NCI-H510A (cell line): Measurements from ENCODE around the gene CCDC88B.
A peak's percentile ranks its signal among the peaks of the same experiment; 100 is the strongest.

Experiments
- DNase-seq: peaks from one replicate; lab custom pipeline; 2025; lab: John Stamatoyannopoulos, UW

The CCDC88B gene

DNA sequence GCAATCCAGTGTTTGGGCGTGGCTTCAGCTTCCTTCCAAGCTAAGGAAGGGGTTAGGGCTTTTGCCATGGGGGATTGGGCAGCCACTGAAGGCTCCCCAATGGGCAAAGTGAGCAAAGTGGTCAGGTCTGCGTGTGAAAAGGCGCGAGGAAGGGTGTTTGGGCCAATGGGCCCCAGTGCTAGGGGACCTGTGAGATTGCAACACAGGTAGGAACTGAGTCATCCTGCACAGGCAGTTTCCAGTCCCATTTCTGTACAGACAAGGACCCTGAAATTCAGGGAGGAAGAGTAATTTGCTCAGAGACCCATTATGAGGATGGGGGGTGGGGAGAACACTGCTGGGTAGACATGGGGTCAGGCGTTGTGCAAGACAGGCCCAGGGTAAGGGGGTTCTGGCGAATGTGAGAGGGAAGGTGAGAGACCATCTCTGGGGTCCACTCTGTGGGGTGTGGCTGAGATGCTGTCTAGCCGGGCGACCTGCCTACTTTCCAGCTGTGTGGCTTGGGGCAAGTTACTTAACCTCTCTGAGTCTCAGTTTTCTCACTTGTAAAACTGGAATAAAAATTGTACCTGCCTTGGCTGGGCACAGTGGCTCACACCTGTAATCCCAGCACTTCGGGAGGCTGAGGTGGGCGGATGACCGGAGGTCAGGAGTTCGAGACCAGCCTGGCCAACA is 7.3 kb downstream of the CCDC88B start:
- no peak for DNase-seq

DNA sequence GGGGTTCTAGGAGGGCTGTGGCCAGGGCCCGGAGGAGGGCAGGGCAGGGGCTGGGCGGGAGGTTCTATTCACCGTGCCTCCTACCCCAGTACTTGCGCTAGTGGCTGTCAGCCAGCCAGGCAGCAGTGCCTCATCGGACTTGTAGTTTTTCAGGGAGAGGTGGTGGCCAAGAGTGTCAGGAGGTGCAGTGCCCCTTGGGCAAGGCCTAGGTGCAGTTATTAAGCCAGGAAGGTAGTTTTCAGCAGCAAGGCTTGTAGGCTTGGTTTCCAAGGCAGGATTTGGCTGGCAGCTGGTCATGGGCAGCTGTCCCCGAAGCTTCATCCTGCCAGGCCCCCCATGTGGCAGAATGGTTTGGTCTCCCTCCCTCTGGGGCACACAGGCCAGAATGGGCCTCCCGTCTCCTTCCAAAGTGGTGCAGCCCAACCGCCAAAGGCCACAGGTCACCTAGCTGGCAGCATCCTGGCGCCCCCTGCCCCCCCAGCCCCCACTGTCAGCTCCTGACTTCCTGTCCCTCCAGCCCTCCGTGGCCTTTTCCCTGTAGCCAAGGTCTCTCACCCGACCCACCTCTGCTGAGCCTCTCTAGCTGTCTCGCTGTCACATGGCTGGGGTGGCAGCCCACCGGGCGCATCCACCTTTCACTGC is 8.5 kb downstream of the CCDC88B start:
- DNase-seq = no peak

DNA sequence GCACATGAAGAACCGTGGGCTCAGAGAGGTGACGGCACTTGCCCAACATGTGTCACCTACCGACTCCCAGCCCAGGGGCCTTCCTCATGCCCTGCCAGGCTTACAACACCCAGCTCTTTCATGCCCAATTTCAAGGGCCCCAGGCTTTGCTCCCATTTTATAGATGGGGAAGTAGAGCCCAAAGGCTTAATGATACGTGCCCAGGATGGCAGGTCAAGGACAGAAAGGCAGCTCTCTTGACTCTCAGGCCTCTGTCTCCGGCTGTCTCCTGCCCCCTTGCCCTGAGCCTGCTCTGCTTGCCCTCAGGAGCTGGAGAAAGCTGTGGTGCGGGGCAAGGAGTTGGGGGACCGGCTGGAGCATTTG is 9.0 kb downstream of the CCDC88B start:
- DNase-seq = no peak

DNA sequence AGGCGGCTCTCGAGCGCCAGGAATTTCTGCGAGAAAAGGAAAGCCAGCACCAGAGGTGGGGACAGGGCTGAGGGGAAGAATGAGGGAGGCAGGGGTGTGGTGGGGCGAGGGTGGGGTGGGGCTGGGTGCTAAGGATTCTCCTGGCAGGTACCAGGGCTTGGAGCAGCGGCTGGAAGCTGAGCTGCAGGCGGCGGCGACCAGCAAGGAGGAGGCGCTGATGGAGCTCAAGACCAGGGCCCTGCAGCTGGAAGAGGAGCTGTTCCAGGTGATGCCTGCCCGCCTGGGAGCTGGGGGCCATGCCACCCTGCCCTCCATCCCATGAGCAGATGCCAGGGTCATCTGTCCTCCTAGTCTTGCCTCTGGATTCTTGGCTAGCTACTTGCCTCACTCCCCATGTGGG is 9.4 kb downstream of the CCDC88B start:
- DNase-seq = no peak

DNA sequence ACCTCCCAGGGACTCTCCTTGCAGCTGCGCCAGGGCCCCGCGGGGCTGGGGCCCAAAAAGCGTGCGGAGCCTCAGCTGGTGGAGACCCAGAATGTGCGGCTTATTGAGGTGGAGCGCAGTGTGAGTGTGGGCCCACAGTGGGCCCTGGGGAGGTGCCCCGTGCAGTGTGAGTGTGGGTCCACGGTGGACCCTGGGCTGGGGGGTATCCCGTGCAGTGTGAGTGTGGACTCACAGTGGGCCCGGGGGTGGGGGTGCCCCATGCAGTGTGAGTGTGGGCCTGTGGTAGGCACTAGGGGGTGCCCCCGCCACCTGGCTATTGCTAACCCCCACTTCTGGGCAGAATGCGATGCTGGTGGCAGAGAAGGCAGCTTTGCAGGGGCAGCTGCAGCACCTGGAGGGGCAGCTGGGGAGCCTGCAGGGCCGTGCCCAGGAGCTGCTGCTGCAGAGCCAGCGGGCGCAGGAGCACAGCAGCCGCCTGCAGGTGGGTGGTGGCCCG is 11.2 kb downstream of the CCDC88B start:
- no peak for DNase-seq

DNA sequence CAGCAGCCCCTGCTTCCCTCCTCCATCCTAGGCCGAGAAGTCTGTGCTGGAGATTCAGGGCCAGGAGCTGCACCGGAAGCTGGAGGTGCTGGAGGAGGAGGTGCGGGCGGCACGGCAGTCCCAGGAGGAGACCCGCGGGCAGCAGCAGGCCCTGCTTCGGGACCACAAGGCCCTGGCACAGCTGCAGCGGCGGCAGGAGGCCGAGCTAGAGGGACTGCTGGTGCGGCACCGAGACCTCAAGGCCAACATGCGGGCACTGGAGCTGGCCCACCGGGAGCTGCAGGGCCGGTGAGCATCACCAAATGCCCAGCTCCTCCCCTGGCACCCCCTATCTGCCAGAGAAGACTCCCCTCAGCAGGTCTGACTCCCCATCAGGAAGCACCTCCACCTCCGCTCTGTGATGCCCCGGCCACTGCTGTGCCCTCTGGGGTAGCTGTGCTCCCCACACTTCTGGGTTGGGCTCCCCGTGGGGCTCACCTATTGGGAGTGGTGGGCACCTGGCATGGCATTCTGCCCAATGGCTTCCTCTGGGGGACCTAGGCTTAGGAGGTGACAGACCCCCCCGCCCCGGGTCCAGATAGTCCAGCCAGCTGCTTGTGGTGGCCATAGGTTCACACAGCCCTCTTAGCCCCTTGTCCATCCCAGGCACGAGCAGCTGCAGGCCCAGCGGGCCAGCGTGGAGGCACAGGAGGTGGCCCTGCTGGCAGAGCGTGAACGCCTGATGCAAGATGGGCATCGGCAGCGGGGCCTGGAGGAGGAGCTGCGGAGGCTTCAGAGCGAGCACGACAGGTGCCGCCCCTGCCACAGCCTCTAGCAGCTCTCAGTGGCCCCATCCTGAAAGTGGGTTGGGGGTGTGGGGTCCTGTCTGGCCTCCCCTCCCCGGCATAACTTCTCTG is 12.3 kb downstream of the CCDC88B start:
- peak; percentile 69 for DNase-seq

DNA sequence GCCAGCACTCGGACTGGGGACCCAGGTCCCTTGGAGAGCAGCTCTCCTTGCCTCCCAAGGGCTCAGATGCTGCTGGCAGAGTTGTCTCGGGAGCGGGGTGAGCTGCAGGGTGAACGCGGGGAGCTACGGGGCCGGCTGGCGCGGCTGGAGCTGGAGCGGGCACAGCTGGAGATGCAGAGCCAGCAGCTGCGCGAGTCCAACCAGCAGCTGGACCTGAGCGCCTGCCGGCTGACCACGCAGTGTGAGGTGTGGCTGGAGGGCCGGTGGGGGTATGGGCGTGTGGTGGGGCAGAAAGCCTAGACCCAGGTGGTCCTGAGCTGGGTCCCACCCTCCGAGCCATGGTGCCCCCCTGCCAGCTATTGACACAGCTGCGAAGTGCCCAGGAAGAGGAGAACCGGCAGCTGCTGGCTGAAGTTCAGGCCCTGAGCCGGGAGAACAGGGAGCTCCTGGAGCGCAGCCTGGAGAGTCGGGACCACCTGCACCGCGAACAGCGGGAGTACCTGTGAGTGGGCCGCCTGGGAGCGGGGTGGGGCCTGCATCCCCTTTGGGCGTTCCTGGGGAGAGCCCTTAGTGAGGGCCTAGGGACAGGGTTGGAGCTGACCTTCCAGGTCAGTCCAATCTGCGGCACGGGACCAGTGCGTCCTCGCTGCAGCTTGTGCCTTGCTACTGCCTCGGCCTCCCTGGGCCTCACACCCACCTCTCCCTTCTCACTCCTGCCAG is 13.2 kb downstream of the CCDC88B start:
- peak; percentile 72 for DNase-seq

DNA sequence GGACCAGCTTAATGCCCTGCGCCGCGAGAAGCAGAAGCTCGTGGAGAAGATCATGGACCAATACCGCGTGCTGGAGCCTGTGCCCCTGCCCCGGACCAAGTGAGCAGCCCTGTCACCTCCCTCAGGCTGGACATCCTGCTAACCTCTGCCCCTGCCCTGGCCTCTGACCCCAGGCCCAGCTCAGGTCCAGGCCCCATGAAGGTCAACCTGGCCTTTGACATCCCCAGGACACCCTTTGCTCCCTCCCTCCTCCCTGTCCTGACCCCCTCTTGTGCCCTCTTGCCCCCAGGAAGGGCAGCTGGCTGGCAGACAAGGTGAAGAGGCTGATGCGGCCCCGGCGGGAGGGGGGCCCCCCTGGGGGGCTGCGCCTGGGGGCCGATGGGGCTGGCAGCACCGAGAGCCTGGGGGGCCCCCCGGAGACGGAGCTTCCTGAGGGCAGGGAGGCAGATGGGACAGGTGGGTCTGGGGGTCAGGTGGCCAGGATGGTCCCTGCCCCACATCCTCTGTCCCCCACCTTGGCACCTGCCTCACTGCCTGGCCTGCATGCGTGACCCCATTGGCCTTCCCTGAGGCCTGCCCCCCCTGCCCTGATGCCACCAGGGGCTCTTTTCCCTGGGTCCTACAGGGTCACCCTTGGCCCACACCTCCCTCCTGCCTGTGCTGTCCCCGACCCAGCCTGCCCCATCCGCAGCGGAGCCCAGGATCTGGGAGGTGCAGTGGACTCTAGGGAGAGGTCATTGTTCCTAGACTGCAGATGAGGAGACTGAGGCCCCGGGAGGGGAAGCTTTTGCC is 13.9 kb downstream of the CCDC88B start:
- DNase-seq = no peak

DNA sequence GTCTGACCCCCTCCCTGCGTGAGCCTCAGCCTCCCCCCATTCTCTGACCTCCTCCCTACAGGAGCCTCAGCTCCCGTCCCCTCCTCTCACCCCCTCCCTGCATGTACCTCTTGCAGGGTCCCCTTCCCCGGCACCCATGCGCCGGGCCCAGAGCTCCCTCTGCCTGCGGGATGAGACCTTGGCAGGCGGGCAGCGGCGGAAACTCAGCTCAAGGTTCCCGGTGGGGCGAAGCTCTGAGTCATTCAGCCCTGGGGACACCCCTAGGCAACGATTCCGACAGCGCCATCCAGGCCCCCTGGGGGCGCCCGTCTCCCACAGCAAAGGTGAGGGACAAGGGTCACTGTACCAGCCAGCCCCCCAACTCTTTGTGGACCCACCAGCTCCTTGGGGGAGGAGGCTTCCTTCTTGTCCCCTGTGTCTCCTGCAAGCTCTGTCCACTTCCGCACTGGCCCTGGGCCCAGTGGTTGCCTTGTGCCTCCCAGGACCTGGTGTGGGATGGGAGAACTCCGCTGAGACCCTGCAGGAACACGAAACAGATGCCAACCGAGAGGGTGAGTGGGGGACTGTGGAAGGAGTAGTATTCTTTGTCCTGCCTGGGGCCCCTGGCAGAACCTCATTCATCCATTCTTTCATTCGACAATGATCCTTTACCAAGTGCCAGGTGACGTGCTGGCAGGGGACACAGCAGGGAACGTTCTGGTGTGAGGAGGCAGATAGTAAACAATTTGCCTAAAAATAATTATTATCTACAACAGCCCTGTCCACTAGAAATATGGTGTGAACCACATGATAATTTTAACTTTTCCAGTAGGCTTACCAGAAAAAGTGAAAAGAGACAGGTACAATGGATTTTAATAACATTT is 15.3 kb downstream of the CCDC88B start:
- peak; percentile 63 for DNase-seq

DNA sequence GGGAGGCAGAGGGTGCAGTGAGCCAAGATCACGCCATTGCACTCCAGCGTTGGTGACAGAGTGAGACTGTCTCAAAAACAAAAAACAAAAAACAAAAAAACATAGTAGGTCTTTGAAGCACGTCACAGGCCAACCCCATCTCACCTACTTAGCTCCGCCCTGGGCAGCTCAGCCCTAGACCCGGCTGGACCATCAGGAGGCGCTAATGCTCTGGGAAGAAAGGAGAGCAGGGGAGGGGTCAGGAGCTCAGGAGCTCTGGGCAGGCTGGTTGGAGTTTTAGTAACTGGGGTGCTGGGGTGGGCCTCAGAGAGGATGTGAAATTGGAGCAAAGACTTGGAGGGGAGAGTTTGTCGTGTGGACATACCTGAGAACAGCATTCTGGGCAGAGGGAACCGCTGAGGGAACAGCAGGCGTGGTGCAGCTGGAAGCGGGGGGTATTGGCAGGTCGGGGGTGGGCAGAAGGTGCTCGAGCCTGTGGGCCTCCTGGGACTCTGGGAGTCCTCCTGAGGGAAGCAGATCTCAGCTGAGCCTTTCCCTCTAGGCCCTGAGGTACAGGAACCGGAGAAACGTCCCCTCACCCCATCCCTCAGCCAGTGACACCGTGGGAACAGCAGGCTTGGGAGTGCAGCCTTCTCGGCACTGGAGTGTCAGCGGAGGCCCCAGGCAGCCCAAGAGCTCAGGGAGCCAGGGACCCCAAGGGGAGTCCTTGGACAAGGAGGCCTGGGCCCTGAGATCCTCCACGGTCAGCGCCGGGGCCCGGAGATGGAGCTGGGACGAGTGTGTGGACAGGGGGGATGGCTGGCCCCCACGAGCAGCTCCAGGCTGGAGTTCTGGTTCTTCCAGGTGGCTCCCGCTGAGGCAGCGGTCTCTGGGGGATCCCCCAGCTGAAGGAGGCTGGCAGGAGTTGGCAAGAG is 16.8 kb downstream of the CCDC88B start:
- DNase-seq = no peak

DNA sequence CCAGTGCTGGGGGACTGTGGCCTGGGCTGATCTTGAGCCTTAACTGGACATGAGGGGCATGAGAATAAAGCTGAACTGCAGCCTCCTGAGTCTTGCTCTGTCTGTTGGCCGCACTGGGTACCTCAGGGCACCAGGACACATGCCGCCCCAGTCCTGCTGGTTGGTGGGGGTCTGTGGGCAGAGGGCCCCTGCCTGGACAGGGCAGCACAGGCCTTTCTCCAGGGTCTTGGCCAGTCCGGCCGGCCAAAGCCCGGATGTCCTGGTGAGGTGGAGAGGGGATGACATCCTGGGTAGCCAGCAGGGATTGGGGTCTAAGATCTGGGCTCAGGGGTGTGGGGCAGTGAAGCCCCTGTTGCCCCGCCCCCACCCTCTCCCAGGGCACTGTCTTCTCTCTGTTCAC is 17.4 kb downstream of the CCDC88B start:
- DNase-seq = no peak

DNA sequence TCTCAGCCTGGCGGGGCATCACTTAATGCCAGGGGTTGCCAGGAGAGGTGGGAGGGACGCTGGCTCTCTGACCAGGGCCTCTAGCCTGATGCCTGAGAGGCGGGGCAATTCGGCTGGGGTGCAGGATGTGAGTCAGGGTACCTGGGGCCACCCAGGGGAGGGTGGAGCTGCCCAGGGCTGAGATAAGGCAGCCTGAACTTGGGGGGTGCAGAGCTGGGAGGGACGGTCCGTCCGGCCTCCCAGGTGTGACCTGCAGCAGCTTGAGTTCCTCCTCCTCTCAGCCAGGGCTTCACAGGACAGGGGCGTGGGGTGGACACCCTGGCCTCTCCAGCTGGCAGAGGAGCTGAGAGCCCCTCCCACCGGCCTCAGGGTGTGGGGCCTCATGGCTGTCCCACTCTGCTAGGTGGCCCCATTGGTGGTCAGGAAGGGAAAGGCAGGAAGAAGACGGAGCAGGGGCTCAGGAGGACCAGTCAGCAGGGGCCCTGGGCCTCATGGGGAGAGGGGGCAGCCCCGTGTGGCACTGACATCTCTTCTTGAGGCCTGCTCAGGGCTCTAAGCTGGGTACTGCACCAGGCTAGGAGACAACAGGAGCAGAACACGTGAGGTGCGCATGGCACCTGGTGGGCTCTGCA is 18.0 kb downstream of the CCDC88B start:
- no peak for DNase-seq

DNA sequence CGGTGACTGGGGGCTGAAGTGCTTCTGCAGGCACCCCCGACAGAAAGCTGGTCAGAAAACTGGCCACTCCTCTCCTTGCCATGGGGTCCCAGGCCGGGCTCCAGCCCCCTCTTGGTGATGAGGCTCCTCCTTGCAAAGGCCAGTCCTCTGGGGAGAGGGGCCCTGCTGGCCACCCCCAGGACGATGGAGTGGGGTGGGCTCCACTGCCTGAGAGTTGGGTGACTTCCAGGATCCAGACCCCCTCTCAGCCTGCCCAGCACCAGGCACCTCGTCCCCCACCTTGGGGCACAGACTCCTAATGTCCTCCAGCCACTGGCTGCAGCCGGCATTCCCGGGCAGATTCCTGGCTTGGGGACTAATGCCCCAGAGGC is 18.5 kb downstream of the CCDC88B start:
- no peak for DNase-seq

DNA sequence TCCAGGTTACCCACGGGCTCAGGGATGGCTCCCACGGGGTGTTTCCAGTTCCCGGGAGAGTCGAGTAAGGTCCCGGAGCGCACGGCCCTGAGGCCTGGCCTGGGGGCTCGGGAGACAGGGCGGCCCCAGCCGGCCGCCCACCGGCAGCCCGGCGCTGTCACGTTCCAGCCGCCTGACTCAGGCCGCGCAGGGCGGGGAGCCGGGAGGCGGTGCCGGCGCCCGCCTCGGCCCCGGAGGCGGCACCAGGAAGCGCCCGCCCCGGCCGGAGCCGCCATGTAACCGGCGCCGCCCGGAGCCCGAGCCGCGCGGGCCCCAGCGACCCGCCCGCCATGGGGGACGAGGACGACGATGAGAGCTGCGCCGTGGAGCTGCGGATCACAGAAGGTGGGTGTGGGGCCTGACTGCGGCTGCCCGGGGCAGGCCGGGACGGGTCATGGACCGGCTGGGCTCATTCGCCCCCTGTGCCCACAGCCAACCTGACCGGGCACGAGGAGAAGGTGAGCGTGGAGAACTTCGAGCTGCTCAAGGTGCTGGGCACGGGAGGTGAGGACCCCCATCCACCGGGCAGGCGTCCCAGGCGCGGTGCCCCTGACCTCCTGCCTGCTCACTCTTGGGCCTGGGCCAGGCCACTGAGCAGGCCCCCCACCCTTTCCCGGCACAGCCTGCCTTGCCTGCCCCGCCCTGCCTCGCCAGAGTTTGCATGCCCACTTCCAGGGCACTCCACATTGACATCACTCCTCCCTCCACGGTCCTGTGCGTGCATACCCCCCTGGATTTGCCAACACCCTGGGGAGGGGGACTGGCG is 19.1 kb downstream of the CCDC88B start, which contains the start of gene RPS6KA4:
Gene RPS6KA4 (plus strand): TSS at position 256 of the 805 bp plus-strand sequence. CDS start 74 bp downstream, at position 330.
- DNase-seq = peak; percentile 59

DNA sequence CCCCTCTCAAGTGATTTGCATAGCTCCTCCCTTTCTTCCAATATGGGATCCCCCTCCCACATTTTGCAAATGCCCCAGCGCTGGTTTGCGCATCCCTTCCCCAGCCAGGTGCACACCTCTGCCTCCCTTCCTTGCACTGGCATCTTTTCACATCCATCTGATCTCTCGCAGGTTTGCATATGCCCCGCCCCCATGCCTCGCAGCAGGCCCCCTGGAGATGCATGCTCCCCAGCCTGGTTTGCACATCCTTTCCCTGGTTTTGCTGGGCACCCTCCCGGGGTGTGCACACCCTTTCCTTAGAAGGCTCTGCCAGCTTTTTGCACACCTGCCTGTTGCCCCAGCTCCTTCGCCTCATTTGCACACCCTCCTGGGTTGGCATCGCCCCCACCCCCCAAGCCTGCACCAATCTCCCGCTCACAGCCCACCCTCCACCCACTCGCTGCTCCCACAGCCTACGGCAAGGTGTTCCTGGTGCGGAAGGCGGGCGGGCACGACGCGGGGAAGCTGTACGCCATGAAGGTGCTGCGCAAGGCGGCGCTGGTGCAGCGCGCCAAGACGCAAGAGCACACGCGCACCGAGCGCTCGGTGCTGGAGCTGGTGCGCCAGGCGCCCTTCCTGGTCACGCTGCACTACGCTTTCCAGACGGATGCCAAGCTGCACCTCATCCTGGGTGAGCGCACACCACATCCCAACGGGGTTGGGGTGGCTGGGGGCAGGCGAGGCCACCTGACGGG is 19.9 kb downstream of the CCDC88B start:
- DNase-seq = no peak

DNA sequence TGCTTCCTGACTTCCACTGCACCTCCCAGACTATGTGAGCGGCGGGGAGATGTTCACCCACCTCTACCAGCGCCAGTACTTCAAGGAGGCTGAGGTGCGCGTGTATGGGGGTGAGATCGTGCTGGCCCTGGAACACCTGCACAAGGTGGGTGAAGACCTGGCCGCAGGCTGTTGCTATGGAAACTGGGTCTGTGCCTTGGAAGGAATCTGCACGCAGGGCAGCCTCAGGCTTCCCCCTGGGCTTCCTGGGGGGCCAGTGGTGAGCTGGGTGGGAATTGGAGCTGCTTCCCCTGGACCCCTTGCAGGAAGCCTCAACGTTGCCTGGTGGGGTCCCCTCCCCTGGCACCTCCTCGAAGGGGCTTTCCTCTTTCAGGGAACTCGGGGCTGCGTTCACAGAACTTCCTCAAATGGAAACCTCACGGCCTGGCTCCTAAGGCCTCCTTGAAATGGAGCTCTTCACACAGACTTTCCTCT is 20.5 kb downstream of the CCDC88B start:
- DNase-seq = no peak

DNA sequence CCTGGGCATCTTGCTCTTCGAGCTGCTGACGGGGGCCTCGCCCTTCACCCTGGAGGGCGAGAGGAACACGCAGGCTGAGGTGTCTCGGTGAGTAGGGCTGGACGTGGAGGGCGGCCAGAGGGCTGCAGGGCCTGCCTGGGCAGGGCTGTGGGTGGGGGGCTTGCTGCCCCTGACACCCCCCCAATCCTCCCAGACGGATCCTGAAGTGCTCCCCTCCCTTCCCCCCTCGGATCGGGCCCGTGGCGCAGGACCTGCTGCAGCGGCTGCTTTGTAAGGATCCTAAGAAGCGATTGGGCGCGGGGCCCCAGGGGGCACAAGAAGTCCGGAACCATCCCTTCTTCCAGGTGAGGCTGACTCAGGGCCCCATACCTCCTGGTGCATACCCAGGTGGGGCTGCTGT is 21.7 kb downstream of the CCDC88B start:
- DNase-seq = no peak
